Measurements from ENCODE around the gene SPTBN1. TPM values are rescaled to one million over a fixed set of nuclear protein-coding genes. Genes with fewer than 3 reads are reported as not detected.

The SPTBN1 gene
- total RNA-seq, 2 donors from 2014 or later, result 415 to 524 TPM

DNA sequence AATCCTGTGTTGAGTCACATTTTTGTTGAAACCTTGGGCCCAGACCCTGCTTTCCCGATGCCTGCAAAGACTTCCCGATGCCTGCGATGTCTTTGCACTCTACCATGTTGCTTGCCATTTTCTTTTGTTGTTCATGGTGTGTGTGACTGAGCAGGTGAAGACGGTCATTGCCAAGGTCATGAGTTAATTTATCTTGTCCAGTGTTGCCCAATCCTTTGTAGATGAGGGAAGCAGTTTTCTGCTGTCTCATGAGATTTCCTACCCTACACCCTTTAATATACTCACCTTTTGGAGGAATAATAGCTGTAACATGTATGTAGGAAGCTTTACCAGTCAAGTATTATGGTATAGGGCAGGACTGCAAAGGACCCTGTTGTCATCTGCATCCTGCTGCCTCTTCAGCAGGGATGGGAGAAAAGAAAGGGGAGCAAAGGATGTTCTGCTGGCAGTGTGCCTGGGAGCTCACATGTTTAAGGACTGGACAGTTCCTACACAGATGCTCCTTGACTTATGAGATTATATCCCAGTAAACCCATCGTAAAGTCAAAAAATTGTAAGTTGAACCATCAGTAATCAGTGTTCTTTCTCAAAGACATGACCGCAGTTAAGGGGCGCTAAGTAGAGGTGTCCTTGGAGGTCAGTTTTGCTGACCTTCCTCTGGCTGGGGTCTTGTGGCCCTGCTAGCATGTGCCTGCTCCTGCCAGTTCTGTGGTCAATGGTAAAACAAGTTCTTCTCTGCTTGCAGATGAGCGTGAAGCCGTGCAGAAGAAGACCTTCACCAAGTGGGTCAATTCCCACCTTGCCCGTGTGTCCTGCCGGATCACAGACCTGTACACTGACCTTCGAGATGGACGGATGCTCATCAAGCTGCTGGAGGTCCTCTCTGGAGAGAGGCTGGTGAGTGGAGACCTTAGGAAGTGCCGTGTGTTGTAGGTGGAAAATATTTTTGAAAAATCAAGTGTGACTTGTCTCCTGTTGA lies 142.5 kb downstream of the SPTBN1 start:
- DNase-seq (ENCODE audit: low spot score) (no peak), ATAC-seq (ENCODE audit: insufficient number of reproducible peaks, low FRiP score, low read depth) (no peak)
- Histone ChIP-seq H3K36me3 (no peaks in the 10 kb centered on the region), H3K27ac (peak overlapping the region; percentile 60 to 75), H3K4me1 (ENCODE audit: control insufficient read depth in 1 of 2, low read depth in 2 of 2) (peaks cover 48 to 86% of the 10 kb centered on the region in 2 donors), H3K27me3 (replicated peaks; ENCODE audit: insufficient read depth) (no peaks in the 10 kb centered on the region), H3K9me3 (no peaks in the 10 kb centered on the region), H3K4me3 (no peak overlapping the region)
- TF ChIP-seq, protein P1, sequence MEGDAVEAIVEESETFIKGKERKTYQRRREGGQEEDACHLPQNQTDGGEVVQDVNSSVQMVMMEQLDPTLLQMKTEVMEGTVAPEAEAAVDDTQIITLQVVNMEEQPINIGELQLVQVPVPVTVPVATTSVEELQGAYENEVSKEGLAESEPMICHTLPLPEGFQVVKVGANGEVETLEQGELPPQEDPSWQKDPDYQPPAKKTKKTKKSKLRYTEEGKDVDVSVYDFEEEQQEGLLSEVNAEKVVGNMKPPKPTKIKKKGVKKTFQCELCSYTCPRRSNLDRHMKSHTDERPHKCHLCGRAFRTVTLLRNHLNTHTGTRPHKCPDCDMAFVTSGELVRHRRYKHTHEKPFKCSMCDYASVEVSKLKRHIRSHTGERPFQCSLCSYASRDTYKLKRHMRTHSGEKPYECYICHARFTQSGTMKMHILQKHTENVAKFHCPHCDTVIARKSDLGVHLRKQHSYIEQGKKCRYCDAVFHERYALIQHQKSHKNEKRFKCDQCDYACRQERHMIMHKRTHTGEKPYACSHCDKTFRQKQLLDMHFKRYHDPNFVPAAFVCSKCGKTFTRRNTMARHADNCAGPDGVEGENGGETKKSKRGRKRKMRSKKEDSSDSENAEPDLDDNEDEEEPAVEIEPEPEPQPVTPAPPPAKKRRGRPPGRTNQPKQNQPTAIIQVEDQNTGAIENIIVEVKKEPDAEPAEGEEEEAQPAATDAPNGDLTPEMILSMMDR (IDR thresholded peaks at IDR 0.05), result no peak

GRCh38 chr2:54599326-54599710 lies 143.2 kb downstream of the SPTBN1 start:
- ATAC-seq (ENCODE audit: insufficient number of reproducible peaks, low FRiP score, low read depth), result no peak
- Histone ChIP-seq H3K4me3 (no peak overlapping the region), H3K27me3 (replicated peaks; ENCODE audit: insufficient read depth) (no peaks in the 10 kb centered on the region), H3K36me3 (no peaks in the 10 kb centered on the region), H3K9me3 (no peaks in the 10 kb centered on the region), H3K4me1 (ENCODE audit: control insufficient read depth in 1 of 2, low read depth in 2 of 2) (peaks cover 55 to 93% of the 10 kb centered on the region in 2 donors), H3K27ac (peak overlapping the region; percentile 60 to 75)
- no peak for DNase-seq (ENCODE audit: low spot score)
- TF ChIP-seq, protein P1 (IDR thresholded peaks at IDR 0.05), result no peak

DNA sequence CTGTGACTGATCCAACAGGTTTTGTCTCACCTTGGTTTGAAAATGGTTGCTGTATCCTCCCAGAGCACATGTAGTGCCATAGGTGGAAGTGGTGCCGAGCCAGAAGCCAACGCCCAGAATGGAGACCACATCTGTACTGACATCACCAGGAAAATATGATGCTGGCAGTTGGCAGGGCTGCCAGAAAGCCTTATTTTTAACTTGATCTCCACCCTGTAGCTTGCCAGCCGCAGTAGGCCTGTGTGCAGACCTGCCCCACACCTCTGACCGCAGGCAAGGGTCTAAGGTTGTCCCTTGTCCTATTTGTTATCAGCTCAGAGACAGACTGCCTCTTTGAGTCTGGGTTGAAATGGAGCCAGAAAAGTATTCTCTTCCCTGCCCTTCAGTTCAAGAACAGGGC lies 143.8 kb downstream of the SPTBN1 start:
- peaks cover 61 to 99% of the 10 kb centered on the region in 2 donors for H3K4me1 ChIP-seq (ENCODE audit: control insufficient read depth in 1 of 2, low read depth in 2 of 2)
- no peaks in the 10 kb centered on the region for H3K9me3 ChIP-seq
- peak overlapping the region; percentile 60 to 75 for H3K27ac ChIP-seq
- H3K27me3 ChIP-seq (replicated peaks; ENCODE audit: insufficient read depth), result no peaks in the 10 kb centered on the region
- ATAC-seq (ENCODE audit: insufficient number of reproducible peaks, low FRiP score, low read depth), result no peak
- TF ChIP-seq, protein P1 (IDR thresholded peaks at IDR 0.05), result no peak
- no peak overlapping the region for H3K4me3 ChIP-seq
- H3K36me3 ChIP-seq, result no peaks in the 10 kb centered on the region
- no peak for DNase-seq (ENCODE audit: low spot score)

DNA sequence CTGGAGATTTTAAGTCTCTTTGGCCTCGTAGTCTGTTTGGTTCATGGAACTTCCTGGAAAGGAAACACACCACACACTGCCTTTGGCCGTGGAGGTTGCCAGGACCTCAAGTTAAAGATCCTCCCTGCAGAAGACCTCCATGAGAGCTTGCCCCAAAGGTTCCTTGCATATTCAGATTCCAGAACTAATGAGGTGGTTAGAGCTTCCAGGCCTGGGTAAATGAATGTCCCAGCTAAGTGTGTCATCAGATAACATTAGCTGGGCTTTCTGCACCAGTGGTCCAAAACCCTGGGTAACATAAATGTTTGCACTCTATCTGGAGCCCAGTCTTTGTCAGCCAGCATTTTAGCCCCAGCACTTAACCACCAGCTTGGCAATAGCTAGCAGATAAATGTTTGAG lies 145.2 kb downstream of the SPTBN1 start:
- Histone ChIP-seq H3K27ac (peak overlapping the region; percentile 18 to 60), H3K4me1 (ENCODE audit: control insufficient read depth in 1 of 2, low read depth in 2 of 2) (peaks cover 60 to 99% of the 10 kb centered on the region in 2 donors), H3K36me3 (no peaks in the 10 kb centered on the region), H3K4me3 (no peak overlapping the region), H3K27me3 (replicated peaks; ENCODE audit: insufficient read depth) (no peaks in the 10 kb centered on the region), H3K9me3 (no peaks in the 10 kb centered on the region)
- no peak for DNase-seq (ENCODE audit: low spot score)
- TF ChIP-seq, protein P1 (IDR thresholded peaks at IDR 0.05), result no peak
- no peak for ATAC-seq (ENCODE audit: insufficient number of reproducible peaks, low FRiP score, low read depth)

- TF ChIP-seq, protein P1 (IDR thresholded peaks at IDR 0.05), result no peak
- Histone ChIP-seq H3K27ac (peak overlapping the region; percentile 60 to 64), H3K27me3 (replicated peaks; ENCODE audit: insufficient read depth) (no peaks in the 10 kb centered on the region), H3K4me3 (no peak overlapping the region), H3K36me3 (no peaks in the 10 kb centered on the region), H3K9me3 (no peaks in the 10 kb centered on the region), H3K4me1 (ENCODE audit: control insufficient read depth in 1 of 2, low read depth in 2 of 2) (peaks cover 57 to 90% of the 10 kb centered on the region in 2 donors)
- ATAC-seq (ENCODE audit: insufficient number of reproducible peaks, low FRiP score, low read depth) (no peak), DNase-seq (ENCODE audit: low spot score) (no peak)
These were observed 146.7 kb downstream of the SPTBN1 start for GRCh38 chr2:54602736-54603322.
